DOHH2 (cell line): ENCODE measurements around the gene PCED1B.
"Not testable (repeated sequence)": the region's sequence is repeated elsewhere in the genome, so short reads cannot be mapped to it uniquely, and the experiment has no call there.

Source experiments
- H3F3A ChIP-seq: fragments of 200-600 bp; sonication (generic), shearing (Covaris generic); 2 replicates; pipeline ENCODE4 v1.6.0; 2016; ENCODE audit warnings: antibody characterized with exemption, mild to moderate bottlenecking; ENCODE audit not compliant: control insufficient read depth, insufficient read depth
- H3K27ac ChIP-seq: fragments of 200-600 bp; sonication (generic); 2 replicates; pipeline ENCODE4 v1.5.1; 2014; ENCODE audit warnings: low read depth, mild to moderate bottlenecking, low read length, moderate library complexity
- H3K27me3 ChIP-seq: fragments of 200-600 bp; sonication (generic); 2 replicates; pipeline ENCODE4 v1.6.1; 2014; ENCODE audit warnings: mild to moderate bottlenecking, low read length, mixed read lengths; ENCODE audit not compliant: control insufficient read depth
- H3K36me3 ChIP-seq: fragments of 200-600 bp; sonication (generic); 2 replicates; pipeline ENCODE4 v1.6.1; 2014; ENCODE audit warnings: mild to moderate bottlenecking, low read length, moderate library complexity, mixed read lengths; ENCODE audit not compliant: control insufficient read depth
- H3K4me1 ChIP-seq: fragments of 200-600 bp; sonication (generic); 2 replicates; pipeline ENCODE4 v1.6.1; 2014; ENCODE audit warnings: mild to moderate bottlenecking, low read length, mixed read lengths; ENCODE audit not compliant: control insufficient read depth
- H3K4me2 ChIP-seq: fragments of 200-600 bp; sonication (generic); 2 replicates; pipeline ENCODE4 v1.6.0; 2014; ENCODE audit warnings: mild to moderate bottlenecking, low read length, moderate library complexity
- H3K4me3 ChIP-seq: fragments of 200-600 bp; sonication (generic); 2 replicates; pipeline ENCODE4 v1.5.1; 2014; ENCODE audit warnings: mild to moderate bottlenecking, low read length, mixed read lengths
- H3K79me2 ChIP-seq: fragments of 200-600 bp; sonication (generic); 2 replicates; pipeline ENCODE4 v1.6.1; 2014; ENCODE audit warnings: mild to moderate bottlenecking, low read length, mixed read lengths; ENCODE audit not compliant: control insufficient read depth
- H3K9me2 ChIP-seq: fragments of 200-600 bp; sonication (generic); replicated peaks from 2 replicates; pipeline ENCODE4 v1.6.1; 2014; ENCODE audit warnings: mild to moderate bottlenecking, low read length, mixed read lengths; ENCODE audit not compliant: control insufficient read depth
- H3K9me3 ChIP-seq: fragments of 200-600 bp; sonication (generic); 2 replicates; pipeline ENCODE4 v1.6.1; 2014; ENCODE audit warnings: antibody characterized with exemption, low read length, mixed read lengths; ENCODE audit not compliant: control insufficient read depth, insufficient read depth
- H4K20me1 ChIP-seq: fragments of 200-600 bp; sonication (generic); 2 replicates; pipeline ENCODE4 v1.6.0; 2014; ENCODE audit warnings: low read depth, mild to moderate bottlenecking, antibody characterized with exemption, low read length, moderate library complexity; ENCODE audit not compliant: control insufficient read depth, insufficient read depth
- CTCF ChIP-seq: fragments of 200-600 bp; sonication (generic); IDR thresholded peaks from one replicate; pipeline ENCODE4 v1.5.1; 2014; ENCODE audit warnings: antibody characterized with exemption, mild to moderate bottlenecking, low read depth, low read length; ENCODE audit not compliant: poor library complexity, severe bottlenecking
- EZH2phosphoT487 ChIP-seq: fragments of 200-600 bp; sonication (generic); IDR thresholded peaks from 2 replicates; pipeline ENCODE4 v1.6.1; 2017; ENCODE audit warnings: borderline replicate concordance, mild to moderate bottlenecking, antibody characterized with exemption, low read length, moderate library complexity, mixed read lengths

Gene PCED1B

GRCh38 chr12:47112679-47113078 lies 33.3 kb downstream of the PCED1B start:
- Histone ChIP-seq H3K79me2 (no peaks in the 10 kb centered on the region), H3K4me3 (no peak overlapping the region), H3K27me3 (0 out of 2 replicates have a peak, but pooled peaks cover 5% of the 10 kb centered on the region), H3K4me2 (no peak overlapping the region), H3K4me1 (no peaks in the 10 kb centered on the region), H3F3A (no peaks in the 10 kb centered on the region), H4K20me1 (no peaks in the 10 kb centered on the region), H3K9me2 (no peaks in the 10 kb centered on the region), H3K9me3 (no peaks in the 10 kb centered on the region), H3K27ac (no peak overlapping the region), H3K36me3 (no peaks in the 10 kb centered on the region)
- TF ChIP-seq CTCF (no peak), EZH2phosphoT487 (no peak)

GRCh38 chr12:47114481-47114892 lies 35.1 kb downstream of the PCED1B start:
- no peak overlapping the region for H3K27ac ChIP-seq
- no peaks in the 10 kb centered on the region for H3K9me2 ChIP-seq
- H3K4me3 ChIP-seq = no peak overlapping the region
- no peaks in the 10 kb centered on the region for H3K9me3 ChIP-seq
- no peaks in the 10 kb centered on the region for H3K79me2 ChIP-seq
- no peaks in the 10 kb centered on the region for H3K36me3 ChIP-seq
- H3F3A ChIP-seq = no peaks in the 10 kb centered on the region
- TF ChIP-seq CTCF = no peak
- no peak for TF ChIP-seq EZH2phosphoT487
- 0 out of 2 replicates have a peak, but pooled peaks cover 5% of the 10 kb centered on the region for H3K27me3 ChIP-seq
- H3K4me1 ChIP-seq = no peaks in the 10 kb centered on the region
- H4K20me1 ChIP-seq = no peaks in the 10 kb centered on the region
- H3K4me2 ChIP-seq = no peak overlapping the region

- H3K4me3 ChIP-seq, H3K27ac ChIP-seq, H3F3A ChIP-seq, H4K20me1 ChIP-seq, H3K27me3 ChIP-seq, H3K9me3 ChIP-seq, H3K36me3 ChIP-seq, H3K9me2 ChIP-seq, H3K4me1 ChIP-seq, H3K4me2 ChIP-seq, H3K79me2 ChIP-seq: not testable (repeated sequence)
Measured at GRCh38 chr12:47117305-47117704, 37.9 kb downstream of the PCED1B start.

- no peaks in the 10 kb centered on the region for H3K9me2 ChIP-seq
- H3K27ac ChIP-seq = no peak overlapping the region
- no peak for TF ChIP-seq CTCF
- TF ChIP-seq EZH2phosphoT487 = no peak
- no peak overlapping the region for H3K4me2 ChIP-seq
- no peaks in the 10 kb centered on the region for H4K20me1 ChIP-seq
- H3K79me2 ChIP-seq = no peaks in the 10 kb centered on the region
- no peaks in the 10 kb centered on the region for H3K9me3 ChIP-seq
- no peaks in the 10 kb centered on the region; the same call in 1 of the 2 replicates for H3K27me3 ChIP-seq
- no peaks in the 10 kb centered on the region for H3K36me3 ChIP-seq
- no peak overlapping the region for H3K4me3 ChIP-seq
- H3K4me1 ChIP-seq = no peaks in the 10 kb centered on the region
- no peaks in the 10 kb centered on the region for H3F3A ChIP-seq
Measured at GRCh38 chr12:47120736-47121135, 41.3 kb downstream of the PCED1B start.
